Stromal cell of bone marrow (primary cell): Measurements from ENCODE around the gene NINJ2.
A peak's percentile ranks its signal among the peaks of the same experiment; 100 is the strongest.

Experiments
- DNase-seq: peaks from one replicate; pipeline ENCODE4 v3.0.0-alpha.2; 2012; ENCODE audit warnings: low read depth

The NINJ2 gene

DNA sequence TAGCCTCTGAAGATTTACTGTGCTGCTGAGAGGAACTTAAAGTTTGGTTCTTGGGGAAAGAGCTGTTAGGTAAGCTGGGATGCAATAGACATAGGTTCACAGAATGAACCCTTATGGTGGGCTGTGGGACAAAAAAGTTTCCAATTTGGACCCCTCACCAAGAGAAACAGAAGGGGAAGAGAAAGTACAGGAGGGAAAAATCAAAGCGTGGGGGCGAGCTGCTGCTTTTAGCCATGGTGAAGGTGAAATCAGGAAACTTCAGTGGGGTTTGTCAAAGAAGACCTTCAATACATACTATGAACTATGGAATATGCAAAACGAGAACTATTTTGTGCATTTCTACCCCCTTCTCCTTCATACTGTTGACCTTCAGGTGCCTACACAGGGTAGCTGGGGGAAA lies 10.6 kb upstream of the NINJ2 start:
- no peak for DNase-seq

DNA sequence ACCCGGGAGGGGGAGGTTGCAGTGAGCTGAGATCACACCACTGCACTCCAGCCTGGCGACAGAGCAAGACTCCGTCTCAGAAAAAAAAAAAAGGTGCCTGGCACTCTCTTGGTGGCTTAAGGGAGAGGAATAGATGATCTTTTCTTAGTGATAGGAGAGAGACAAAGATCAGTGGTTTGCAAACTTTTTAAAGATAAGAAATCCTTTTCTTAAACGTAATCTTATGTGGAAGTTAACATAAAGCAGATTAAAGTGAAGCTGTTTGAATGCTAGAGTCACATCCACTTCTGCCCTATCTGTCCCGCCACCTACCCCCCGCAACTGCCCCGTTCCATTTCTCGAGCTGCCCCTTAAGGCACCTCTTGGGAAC lies 6.3 kb upstream of the NINJ2 start:
- DNase-seq: no peak

DNA sequence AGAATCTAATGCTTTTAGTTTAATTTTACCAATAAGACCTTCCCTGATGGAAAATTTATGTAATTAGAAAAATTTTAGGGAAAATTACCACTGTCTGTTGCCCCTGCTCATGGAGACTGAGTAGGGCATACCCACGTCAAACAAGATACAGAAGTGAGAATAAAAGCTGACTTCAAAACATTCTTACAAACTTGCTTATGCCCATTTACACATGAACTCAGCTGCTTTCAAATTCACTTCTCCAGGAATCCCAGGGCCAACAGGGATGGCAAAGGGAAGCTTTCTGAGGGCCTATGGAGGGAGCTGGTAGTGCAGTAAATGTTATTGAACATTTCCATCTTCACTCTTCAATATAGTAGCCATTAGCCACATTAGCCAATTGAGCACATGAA lies 4.8 kb upstream of the NINJ2 start:
- no peak for DNase-seq

DNA sequence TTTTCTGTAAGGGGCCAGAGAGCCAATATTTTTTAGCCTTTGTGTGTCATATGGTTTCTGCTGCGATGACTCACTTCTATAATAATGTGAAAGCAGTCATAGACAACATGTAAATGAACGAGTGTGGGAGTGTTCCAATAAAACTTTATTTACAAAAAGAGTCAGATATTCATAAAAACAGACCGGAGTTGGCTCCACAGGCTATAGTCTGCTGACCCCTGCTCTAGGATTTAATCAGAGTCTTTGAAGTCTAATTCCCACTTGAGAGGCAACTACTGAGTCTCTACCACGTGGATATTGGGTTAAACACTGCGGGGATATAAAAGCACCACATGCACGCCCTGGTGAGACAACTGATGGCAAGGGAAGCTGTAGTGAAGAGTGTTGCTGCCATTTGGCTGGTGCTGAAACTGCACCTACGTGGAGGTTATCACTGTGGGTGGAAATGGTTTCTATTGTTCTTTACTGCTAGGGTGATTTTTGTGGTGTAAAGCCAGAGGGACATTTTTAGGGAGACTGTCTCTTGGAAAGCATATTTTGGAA lies 3.6 kb upstream of the NINJ2 start:
- no peak for DNase-seq

DNA sequence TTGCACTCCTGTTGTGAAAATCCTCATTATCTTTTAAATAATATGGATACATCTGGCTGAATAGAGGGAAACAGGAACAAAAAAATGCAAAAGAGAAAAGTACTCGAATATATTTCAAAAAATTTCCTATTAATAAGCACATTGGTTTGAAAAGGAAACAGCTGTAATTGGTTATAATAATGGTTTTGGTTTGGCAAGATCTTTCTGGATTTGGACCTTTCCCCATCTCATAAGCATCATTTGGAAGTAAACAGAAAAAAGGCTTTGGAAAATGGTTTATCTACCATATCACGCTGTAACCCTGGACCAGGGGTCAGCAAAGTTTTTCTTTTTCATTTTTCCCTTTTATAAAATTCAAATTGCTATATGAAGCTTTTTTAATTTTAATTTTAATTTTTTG lies 2.8 kb upstream of the NINJ2 start:
- DNase-seq: no peak

DNA sequence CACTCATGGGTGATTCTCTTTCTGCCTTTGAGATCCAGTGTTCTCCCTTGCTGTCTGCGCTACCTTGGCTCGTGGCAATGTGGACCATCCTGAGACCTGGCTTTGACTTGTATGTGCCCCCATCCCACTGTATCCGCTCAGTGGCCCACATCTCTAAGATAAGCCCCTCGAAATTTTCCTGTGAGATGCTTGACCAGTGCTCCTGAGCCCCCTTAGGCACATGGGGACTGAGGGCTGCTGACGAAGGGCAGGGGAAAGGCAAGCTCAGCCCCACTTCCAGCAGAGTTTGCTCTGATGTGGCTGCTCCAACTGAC lies 1.5 kb upstream of the NINJ2 start:
- DNase-seq: no peak

DNA sequence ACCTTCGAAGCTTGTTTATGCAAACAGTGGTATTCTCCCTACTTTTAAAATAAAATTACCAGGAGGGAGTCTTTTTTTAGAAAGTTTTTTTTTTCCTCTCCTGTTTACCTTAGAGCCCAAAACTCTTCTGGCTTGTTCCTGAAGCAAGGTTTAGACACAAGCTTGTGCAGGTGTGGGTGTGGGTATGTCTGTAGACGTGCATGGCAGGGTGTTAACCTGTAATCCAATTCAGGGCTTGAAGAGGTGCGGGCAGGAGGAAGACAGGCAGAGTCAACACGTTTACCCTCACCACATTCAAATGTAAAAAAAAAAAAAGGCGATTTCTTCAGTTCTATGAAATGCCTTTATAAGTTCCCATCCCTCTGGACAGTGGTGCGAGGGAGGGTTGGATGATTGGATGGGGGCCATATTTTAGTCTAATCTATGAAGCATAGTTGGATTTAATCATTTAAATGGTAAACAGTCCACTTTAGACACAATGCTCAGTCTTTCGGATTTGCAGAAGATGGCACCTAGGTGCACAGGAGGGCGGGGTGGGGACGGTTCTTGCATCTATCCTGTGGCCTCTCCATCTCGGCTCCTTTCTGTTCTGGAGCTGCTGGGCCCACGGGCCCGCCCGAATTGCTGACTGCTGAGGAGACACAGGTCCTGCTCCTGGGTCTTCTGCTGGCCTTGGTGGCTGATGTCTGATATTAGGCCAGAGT lies 982 bp upstream of the NINJ2 start:
- DNase-seq: no peak

DNA sequence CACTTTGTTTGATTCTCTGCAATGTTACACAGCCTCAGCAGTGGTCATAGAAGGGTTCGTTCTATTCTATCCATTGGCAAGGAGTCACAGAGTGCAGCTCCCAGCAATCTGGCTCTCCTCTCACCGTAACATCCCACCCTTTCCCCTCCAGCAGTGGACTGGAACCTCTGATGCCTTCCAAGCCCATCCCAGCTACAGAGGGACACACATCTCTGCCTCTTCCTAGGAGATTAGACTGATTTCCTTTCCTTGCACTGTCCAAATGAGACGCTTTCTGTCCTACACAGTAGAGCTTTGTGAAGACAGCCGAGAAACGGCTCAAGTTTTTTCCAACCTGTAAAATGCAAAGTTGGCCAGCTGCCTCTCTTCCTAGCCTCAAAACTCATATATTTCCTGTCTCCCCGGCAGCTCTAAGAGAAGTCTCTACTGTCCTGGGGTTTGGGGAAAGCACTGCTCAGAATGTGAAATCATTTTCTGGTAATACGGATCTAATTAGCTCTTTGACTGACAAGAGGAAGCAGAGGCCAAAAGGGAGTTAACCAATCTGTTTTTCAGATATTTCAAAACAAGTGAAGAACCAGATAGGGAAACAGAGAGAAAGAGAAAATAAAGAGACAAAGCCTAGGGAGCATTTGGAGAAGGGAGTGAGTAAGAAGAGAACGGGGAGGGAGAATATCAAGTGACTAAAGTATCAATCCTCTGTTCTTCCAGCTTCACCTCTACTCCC lies 516 bp downstream of the NINJ2 start:
- no peak for DNase-seq

DNA sequence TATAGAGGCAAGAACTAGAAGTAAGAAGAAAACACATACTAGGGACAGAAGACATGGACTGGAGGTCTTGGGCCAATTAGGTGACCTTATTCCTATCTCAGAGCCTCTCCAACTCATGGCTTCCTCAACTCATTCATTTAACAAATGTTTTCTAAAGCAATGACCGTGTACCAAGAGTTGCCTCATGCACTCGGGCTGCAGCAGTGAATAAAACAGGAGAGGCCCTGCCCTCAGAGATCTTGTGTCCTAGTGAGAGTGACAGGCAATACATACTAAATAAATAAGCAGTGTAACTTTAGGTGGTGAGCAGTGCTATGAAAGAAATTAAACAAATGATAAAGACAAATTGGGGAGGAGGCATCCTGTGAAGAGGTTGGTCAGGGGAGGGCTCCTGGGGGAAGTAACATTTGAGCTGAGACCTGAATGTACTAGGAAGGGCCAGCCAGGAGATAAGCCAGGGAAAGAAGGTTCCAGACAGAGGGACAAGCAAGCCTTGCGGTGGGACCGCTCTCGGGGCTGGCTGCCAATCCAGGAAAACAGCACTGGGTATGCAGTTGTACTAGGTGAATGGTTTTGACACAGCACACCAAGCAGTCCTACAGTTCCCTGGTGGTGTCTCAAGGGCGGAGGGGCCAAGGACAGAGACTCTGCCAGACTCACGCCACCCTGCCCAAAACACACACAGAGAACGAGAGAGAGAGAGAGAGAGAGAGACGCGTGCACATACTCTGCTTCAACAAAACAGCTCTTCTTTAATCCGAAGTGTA lies 1.3 kb downstream of the NINJ2 start:
- no peak for DNase-seq

DNA sequence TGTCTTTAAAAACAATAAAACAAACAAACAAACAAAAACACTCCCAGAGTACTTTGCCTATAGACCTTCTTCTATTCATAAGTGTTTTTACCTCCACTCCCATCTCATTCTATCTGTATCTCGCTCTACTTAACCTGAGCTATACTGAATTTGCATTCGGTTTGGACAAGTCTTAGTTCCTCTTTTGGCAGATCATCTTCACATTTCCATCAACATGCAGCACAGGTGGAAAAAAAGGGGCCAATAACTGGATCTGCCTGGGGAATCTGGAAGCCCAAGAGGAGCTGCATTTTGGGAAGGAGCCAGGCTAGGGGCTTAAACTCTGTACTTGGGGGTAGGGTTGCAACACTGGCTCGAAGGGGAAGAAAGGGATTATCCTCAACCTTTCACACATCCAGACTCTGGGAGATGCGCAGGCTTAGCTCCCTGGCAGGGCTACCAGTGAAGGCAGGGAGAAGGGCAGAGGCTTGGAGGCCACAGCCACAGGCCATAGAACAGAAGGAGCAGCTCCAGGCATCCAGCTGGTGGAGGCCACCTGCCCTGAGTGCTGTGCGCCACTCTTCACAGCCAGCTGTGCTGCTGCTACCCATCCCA lies 4.1 kb downstream of the NINJ2 start:
- no peak for DNase-seq

DNA sequence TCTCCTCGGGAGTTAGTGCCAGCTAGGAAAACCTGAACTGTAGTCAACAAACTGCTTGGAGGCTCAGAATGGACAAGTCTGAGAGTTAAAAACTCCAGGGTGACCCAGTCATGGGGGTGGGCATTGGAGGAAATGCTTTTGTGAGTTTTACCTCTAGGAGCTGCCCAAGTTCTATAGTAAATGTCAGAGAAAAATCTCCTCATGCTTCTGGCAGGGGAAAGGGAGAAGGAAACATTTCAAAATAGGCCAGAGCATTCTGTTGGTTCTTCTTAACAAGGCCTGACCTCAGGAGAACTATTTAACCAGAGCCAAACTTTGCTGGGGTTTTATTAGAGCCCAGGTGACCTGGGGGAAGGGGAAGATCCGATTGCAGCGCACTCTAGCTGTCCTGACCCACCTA lies 12.3 kb downstream of the NINJ2 start:
- DNase-seq: no peak

DNA sequence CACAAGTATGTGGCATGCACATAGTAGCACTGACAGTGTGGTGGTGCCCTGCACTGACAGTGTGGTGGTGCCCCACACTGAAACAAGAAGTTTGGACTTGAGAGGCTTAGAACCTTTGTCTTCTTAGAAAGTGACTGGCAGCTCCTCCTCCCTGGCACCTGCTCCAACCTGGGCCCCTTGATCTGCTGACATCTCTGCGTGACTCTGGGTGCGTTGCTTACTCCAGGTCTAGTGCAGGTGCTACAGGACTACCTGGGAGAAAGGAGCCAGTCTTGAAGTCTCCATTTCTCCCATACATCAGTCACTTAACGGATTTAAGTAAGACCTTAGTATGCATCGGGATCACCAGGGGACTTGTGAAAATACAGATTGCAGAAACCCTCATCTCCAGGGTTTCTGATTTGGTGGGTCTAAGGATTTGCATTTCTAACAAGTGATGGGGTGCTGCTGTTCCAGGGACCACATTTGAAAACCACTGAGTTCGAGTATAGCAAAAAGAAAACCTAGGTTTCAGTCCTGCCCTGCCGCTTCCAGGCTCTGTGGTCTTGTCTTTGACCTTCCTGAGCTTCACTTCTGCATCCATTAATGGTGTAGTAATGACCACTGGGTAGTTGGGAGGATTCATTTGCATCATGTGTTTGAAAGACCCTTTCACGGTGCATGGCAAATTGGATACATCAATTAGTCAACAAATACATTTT lies 15.7 kb downstream of the NINJ2 start:
- no peak for DNase-seq

DNA sequence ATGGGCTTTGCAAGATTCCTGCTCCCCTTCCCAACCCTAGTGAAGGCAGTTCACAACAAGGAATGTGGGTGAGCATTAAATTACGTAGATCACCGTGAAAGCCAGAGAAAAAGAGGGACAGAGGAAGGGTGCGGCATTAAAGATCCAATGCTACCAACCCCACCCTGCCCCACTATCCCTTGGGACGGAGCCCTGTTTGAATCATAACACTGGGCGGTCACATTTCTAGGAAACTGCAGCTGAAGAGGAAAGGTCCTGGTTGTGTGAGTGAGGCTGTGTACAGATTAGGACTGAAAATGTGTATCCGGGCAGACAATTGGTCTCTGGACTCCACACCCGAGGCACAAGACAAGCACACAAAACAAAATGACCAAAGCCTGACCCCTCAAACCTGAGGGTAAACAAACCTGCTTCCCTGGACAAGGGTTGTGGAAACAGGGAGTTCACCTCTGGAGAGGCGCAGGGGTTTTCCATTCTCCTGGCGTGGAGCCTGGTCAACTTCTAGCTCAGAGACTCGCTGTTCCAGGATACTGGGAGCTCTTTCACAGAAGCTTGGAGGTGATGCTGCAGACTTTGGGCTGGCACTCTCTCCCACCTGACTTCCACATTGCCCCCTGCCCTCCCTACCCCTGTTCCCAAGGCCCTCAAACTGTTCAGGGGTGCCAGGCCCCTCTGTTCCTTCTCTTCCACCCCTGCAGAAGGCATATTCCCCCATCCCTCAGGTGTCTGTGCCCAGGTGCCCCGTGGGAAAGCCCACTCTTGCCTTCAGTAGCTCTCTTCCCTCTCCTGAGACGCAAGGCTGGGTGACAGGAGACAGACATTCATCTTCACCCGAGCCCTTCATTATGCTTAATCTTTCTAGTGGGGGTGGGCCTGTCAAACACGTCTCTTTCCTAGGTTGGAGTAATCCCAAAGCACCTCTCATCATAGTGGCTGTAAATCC lies 16.5 kb downstream of the NINJ2 start:
- DNase-seq: peak; percentile 65

DNA sequence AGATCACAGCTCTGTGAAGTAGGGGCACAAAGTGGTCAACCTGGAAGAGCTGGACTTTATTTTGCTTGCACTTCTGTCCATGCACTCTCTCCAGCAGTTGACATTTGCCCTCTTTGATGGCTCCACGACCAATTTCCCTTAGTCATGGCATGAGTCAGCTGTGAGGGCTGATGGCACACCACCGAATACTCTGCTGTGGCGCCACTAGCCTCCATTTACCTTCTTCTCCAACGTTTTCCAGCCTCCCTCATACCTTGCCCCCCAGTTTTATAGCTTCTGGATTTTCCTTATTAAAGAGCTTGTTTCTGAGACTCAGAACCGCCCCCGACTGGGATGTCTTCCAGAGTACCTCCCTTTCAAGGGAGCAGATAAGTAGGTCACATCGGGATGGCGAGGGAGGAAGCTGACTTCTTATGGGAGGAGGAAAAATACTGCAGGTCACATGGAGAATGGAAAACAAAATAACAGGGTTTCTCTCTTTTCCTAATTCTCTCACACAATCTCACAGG lies 17.6 kb downstream of the NINJ2 start:
- no peak for DNase-seq

DNA sequence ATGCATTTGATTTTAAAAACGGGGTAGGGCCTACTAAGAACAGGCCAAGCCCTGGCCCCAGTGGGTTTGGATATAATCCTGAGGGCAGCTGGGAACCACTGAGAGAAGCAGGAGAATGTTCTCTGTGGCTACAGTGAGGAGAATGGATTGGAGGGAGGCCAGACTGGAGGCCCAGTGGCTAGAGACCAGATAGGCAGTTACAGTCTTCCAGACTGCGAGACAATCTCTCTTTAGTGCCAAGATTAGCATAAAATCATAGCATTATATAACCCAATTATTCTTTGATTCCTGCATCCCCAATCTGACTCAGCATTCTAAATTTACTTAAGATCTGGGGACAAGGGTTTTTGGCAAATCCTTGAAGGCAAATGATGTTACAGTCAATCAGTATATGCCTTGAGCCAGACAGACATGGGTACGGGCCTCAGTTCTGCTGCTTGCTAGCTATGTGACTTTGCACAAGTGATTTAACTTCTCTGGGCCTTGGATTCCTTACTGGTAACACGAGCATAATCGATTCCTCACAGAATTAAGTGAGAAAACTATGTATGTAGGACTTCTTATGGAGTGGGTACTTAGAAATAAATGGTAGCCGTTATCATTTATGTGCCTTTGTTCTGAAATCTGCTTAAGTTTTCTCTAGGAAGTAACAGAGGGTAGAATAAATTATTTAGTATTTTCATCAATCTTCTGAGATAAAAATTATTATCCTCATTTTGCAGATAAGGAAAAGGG lies 18.3 kb downstream of the NINJ2 start:
- peak; percentile 63 for DNase-seq

DNA sequence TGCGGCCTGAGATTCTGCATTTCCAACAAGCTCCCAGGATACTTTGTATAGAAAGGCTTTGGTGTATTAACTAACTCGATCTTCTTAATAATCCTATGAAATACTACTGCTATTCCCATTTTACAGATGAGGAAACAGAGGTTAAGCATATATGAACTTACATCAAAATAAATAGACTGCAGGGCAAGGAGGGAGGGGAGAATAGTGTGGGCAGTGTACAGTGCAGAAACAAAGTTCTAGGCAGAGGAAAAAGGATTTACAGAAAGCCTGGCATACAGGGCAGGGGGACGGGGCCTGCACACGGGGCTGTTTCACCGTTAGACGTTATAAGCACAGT lies 19.0 kb downstream of the NINJ2 start:
- DNase-seq: no peak

DNA sequence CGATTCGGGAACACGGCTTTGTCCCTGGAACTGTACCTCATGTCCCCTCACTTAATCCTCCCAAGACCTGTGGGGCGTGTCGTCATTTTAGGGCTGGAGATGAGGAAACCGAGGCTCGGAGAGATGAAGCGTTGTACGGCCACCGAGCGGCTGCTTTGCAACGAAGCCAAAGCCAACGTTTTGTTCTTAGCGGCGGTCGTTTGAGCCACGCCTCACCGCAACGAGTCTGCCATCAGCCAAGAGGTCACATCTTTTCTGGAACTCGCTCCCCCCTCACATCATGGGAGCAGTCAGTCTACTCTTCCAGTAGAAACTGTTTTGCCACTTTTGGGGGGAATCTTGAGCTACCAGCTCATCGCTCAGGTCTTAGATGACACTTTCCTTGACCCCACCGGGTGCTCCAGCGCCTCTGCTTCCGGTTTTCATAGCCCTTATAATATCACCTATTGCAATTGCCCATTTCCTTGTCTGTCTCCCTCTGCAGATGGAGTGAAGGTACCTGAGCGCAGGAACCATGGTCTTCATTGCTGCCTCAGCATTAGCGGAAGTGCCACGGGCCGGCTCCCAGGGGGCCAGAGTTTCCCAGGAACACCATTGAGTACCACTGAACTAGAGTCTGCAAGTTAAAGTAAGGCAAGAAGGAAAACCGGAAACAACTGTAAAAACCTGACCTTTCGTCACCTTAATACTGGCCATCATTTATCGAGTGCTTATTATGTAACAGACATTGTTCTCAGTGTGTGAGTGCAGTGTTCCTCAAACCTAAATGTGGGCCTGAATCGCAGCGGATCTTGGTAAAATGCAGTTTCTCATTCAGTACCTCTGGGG lies 19.6 kb downstream of the NINJ2 start:
- no peak for DNase-seq

DNA sequence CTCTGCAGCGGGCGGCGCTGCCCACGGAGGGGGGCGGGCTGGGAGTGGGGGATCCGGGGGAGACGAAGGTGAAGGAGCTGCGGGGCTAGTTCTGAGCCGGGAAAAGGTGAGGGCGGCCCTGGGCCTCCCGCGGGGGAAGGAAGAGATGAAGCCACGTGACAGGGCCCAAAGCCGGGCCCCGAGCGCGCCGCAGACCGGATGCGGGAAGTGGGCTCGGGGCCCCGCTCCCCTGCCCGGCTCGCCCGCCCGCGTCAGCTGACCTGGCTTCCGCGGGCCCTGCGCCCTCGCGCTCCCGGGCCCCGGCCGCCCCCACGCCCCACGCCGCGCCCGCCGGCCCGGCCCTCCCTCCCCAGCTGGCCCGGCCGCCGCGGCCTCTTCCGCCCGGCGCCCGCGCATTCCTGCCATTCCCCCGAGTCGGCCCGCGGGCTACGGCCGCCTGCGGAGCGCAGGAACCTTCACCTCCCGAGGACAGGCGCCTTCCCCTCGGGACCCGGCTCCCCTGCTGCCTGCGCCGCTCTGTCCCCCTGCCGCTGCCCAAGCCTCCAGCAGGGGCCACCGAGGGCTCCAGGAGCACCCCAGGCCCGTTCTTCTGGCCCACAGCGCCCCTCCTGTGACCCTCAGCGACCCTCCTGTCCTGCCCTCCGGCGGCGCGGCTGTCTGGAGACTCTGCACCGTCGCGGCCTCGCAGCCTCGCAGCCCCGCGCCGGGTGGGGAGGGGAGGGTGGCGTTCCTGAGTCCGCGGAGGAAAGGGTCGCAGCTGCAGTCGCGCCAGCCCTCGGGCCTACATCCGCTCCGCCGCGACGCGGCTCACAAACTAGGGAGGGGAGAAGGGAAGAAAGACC lies 20.4 kb downstream of the NINJ2 start:
- no peak for DNase-seq
